ENCODE results near the gene SNRPD1.
"Not testable (repeated sequence)": the region's sequence is repeated elsewhere in the genome, so short reads cannot be mapped to it uniquely, and the experiment has no call there.

SNRPD1 gene

GRCh38 chr18:21636769-21637168 lies 24.7 kb downstream of the SNRPD1 start:
- H3K9me3 ChIP-seq (ENCODE audit: control insufficient read depth in 5 of 5, low read length in 5 of 5): no peaks in the 10 kb centered on the region
- no peaks in the 10 kb centered on the region for H3K27me3 ChIP-seq (ENCODE audit: control insufficient read depth in 5 of 5, insufficient read depth in 4 of 5, low read length in 5 of 5)
- peaks cover 0 to 4% (median 2%) of the 10 kb centered on the region in 5 donors for H3K36me3 ChIP-seq (ENCODE audit: control insufficient read depth in 5 of 5, insufficient read depth in 5 of 5, low read length in 5 of 5)
- no peak overlapping the region for H3K4me3 ChIP-seq (ENCODE audit: low read depth in 1 of 5, low read length in 5 of 5)
- no peaks in the 10 kb centered on the region for H3K4me1 ChIP-seq (ENCODE audit: control insufficient read depth in 5 of 5, insufficient read depth in 5 of 5, low read length in 5 of 5)
- H3K27ac ChIP-seq (ENCODE audit: low read depth, low read length): no peak overlapping the region
- no peak overlapping the region for H3K9ac ChIP-seq (ENCODE audit: low read length in 5 of 5)

- Histone ChIP-seq H3K36me3 (ENCODE audit: control insufficient read depth in 5 of 5, insufficient read depth in 5 of 5, low read length in 5 of 5) (peaks cover 0 to 3% (median 0%) of the 10 kb centered on the region in 5 donors), H3K9ac (ENCODE audit: low read length in 5 of 5) (no peak overlapping the region), H3K27ac (ENCODE audit: low read depth, low read length) (no peak overlapping the region), H3K9me3 (ENCODE audit: control insufficient read depth in 5 of 5, low read length in 5 of 5) (no peaks in the 10 kb centered on the region), H3K4me1 (ENCODE audit: control insufficient read depth in 5 of 5, insufficient read depth in 5 of 5, low read length in 5 of 5) (no peaks in the 10 kb centered on the region), H3K4me3 (ENCODE audit: low read depth in 1 of 5, low read length in 5 of 5) (no peak overlapping the region), H3K27me3 (ENCODE audit: control insufficient read depth in 5 of 5, insufficient read depth in 4 of 5, low read length in 5 of 5) (no peaks in the 10 kb centered on the region)
These were observed 26.7 kb downstream of the SNRPD1 start for GRCh38 chr18:21638822-21639221.

- H3K27me3 ChIP-seq (ENCODE audit: control insufficient read depth in 5 of 5, insufficient read depth in 4 of 5, low read length in 5 of 5); H3K4me3 ChIP-seq (ENCODE audit: low read depth in 1 of 5, low read length in 5 of 5); H3K9ac ChIP-seq (ENCODE audit: low read length in 5 of 5); H3K27ac ChIP-seq (ENCODE audit: low read depth, low read length); H3K9me3 ChIP-seq (ENCODE audit: control insufficient read depth in 5 of 5, low read length in 5 of 5); H3K4me1 ChIP-seq (ENCODE audit: control insufficient read depth in 5 of 5, insufficient read depth in 5 of 5, low read length in 5 of 5); H3K36me3 ChIP-seq (ENCODE audit: control insufficient read depth in 5 of 5, insufficient read depth in 5 of 5, low read length in 5 of 5): not testable (repeated sequence)
These were observed 28.3 kb downstream of the SNRPD1 start for GRCh38 chr18:21640375-21640774.

GRCh38 chr18:21650311-21650710 lies 38.2 kb downstream of the SNRPD1 start:
- Histone ChIP-seq H3K4me3 (ENCODE audit: low read depth in 1 of 5, low read length in 5 of 5) (no peak overlapping the region), H3K36me3 (ENCODE audit: control insufficient read depth in 5 of 5, insufficient read depth in 5 of 5, low read length in 5 of 5) (peaks cover 0 to 13% (median 4%) of the 10 kb centered on the region in 5 donors), H3K27me3 (ENCODE audit: control insufficient read depth in 5 of 5, insufficient read depth in 4 of 5, low read length in 5 of 5) (no peaks in the 10 kb centered on the region), H3K9ac (ENCODE audit: low read length in 5 of 5) (no peak overlapping the region), H3K27ac (ENCODE audit: low read depth, low read length) (no peak overlapping the region), H3K9me3 (ENCODE audit: control insufficient read depth in 5 of 5, low read length in 5 of 5) (no peaks in the 10 kb centered on the region), H3K4me1 (ENCODE audit: control insufficient read depth in 5 of 5, insufficient read depth in 5 of 5, low read length in 5 of 5) (no peaks in the 10 kb centered on the region)

- Histone ChIP-seq H3K9me3 (ENCODE audit: control insufficient read depth in 5 of 5, low read length in 5 of 5) (no peaks in the 10 kb centered on the region), H3K27me3 (ENCODE audit: control insufficient read depth in 5 of 5, insufficient read depth in 4 of 5, low read length in 5 of 5) (no peaks in the 10 kb centered on the region), H3K27ac (ENCODE audit: low read depth, low read length) (no peak overlapping the region), H3K4me1 (ENCODE audit: control insufficient read depth in 5 of 5, insufficient read depth in 5 of 5, low read length in 5 of 5) (no peaks in the 10 kb centered on the region), H3K36me3 (ENCODE audit: control insufficient read depth in 5 of 5, insufficient read depth in 5 of 5, low read length in 5 of 5) (peaks cover 0 to 18% (median 10%) of the 10 kb centered on the region in 5 donors), H3K4me3 (ENCODE audit: low read depth in 1 of 5, low read length in 5 of 5) (no peak overlapping the region), H3K9ac (ENCODE audit: low read length in 5 of 5) (no peak overlapping the region)
These were observed 40.0 kb downstream of the SNRPD1 start for GRCh38 chr18:21652073-21652472.

GRCh38 chr18:21653361-21653760 lies 41.2 kb downstream of the SNRPD1 start:
- H3K27me3 ChIP-seq (ENCODE audit: control insufficient read depth in 5 of 5, insufficient read depth in 4 of 5, low read length in 5 of 5): no peaks in the 10 kb centered on the region
- H3K36me3 ChIP-seq (ENCODE audit: control insufficient read depth in 5 of 5, insufficient read depth in 5 of 5, low read length in 5 of 5): peaks cover 0 to 18% (median 8%) of the 10 kb centered on the region in 5 donors
- no peak overlapping the region for H3K4me3 ChIP-seq (ENCODE audit: low read depth in 1 of 5, low read length in 5 of 5)
- no peak overlapping the region for H3K9ac ChIP-seq (ENCODE audit: low read length in 5 of 5)
- H3K4me1 ChIP-seq (ENCODE audit: control insufficient read depth in 5 of 5, insufficient read depth in 5 of 5, low read length in 5 of 5): no peaks in the 10 kb centered on the region
- H3K27ac ChIP-seq (ENCODE audit: low read depth, low read length): no peak overlapping the region
- no peaks in the 10 kb centered on the region for H3K9me3 ChIP-seq (ENCODE audit: control insufficient read depth in 5 of 5, low read length in 5 of 5)

- Histone ChIP-seq H3K9me3 (ENCODE audit: control insufficient read depth in 5 of 5, low read length in 5 of 5) (no peaks in the 10 kb centered on the region), H3K27ac (ENCODE audit: low read depth, low read length) (no peak overlapping the region), H3K4me3 (ENCODE audit: low read depth in 1 of 5, low read length in 5 of 5) (no peak overlapping the region), H3K36me3 (ENCODE audit: control insufficient read depth in 5 of 5, insufficient read depth in 5 of 5, low read length in 5 of 5) (peaks cover 0 to 9% (median 7%) of the 10 kb centered on the region in 5 donors), H3K9ac (ENCODE audit: low read length in 5 of 5) (no peak overlapping the region), H3K27me3 (ENCODE audit: control insufficient read depth in 5 of 5, insufficient read depth in 4 of 5, low read length in 5 of 5) (no peaks in the 10 kb centered on the region), H3K4me1 (ENCODE audit: control insufficient read depth in 5 of 5, insufficient read depth in 5 of 5, low read length in 5 of 5) (no peaks in the 10 kb centered on the region)
These were observed 44.3 kb downstream of the SNRPD1 start for GRCh38 chr18:21656402-21656801.

GRCh38 chr18:21660078-21660477 lies 48.0 kb downstream of the SNRPD1 start:
- no peak overlapping the region for H3K9ac ChIP-seq (ENCODE audit: low read length in 5 of 5)
- no peak overlapping the region for H3K27ac ChIP-seq (ENCODE audit: low read depth, low read length)
- H3K4me3 ChIP-seq (ENCODE audit: low read depth in 1 of 5, low read length in 5 of 5): no peak overlapping the region
- H3K9me3 ChIP-seq (ENCODE audit: control insufficient read depth in 5 of 5, low read length in 5 of 5): no peaks in the 10 kb centered on the region
- H3K27me3 ChIP-seq (ENCODE audit: control insufficient read depth in 5 of 5, insufficient read depth in 4 of 5, low read length in 5 of 5): no peaks in the 10 kb centered on the region
- H3K36me3 ChIP-seq (ENCODE audit: control insufficient read depth in 5 of 5, insufficient read depth in 5 of 5, low read length in 5 of 5): peaks cover 2 to 22% (median 11%) of the 10 kb centered on the region in 5 donors
- H3K4me1 ChIP-seq (ENCODE audit: control insufficient read depth in 5 of 5, insufficient read depth in 5 of 5, low read length in 5 of 5): no peaks in the 10 kb centered on the region

GRCh38 chr18:21662581-21662980 lies 50.5 kb downstream of the SNRPD1 start:
- no peak overlapping the region for H3K27ac ChIP-seq (ENCODE audit: low read depth, low read length)
- H3K27me3 ChIP-seq (ENCODE audit: control insufficient read depth in 5 of 5, insufficient read depth in 4 of 5, low read length in 5 of 5): no peaks in the 10 kb centered on the region
- peaks cover 2 to 17% (median 4%) of the 10 kb centered on the region in 5 donors for H3K36me3 ChIP-seq (ENCODE audit: control insufficient read depth in 5 of 5, insufficient read depth in 5 of 5, low read length in 5 of 5)
- H3K4me1 ChIP-seq (ENCODE audit: control insufficient read depth in 5 of 5, insufficient read depth in 5 of 5, low read length in 5 of 5): no peaks in the 10 kb centered on the region
- no peaks in the 10 kb centered on the region for H3K9me3 ChIP-seq (ENCODE audit: control insufficient read depth in 5 of 5, low read length in 5 of 5)
- no peak overlapping the region for H3K4me3 ChIP-seq (ENCODE audit: low read depth in 1 of 5, low read length in 5 of 5)
- no peak overlapping the region for H3K9ac ChIP-seq (ENCODE audit: low read length in 5 of 5)

GRCh38 chr18:21663578-21663977 lies 51.5 kb downstream of the SNRPD1 start:
- Histone ChIP-seq H3K9me3 (ENCODE audit: control insufficient read depth in 5 of 5, low read length in 5 of 5) (no peaks in the 10 kb centered on the region), H3K27me3 (ENCODE audit: control insufficient read depth in 5 of 5, insufficient read depth in 4 of 5, low read length in 5 of 5) (no peaks in the 10 kb centered on the region), H3K4me1 (ENCODE audit: control insufficient read depth in 5 of 5, insufficient read depth in 5 of 5, low read length in 5 of 5) (peaks cover 0 to 1% (median 0%) of the 10 kb centered on the region in 5 donors), H3K9ac (ENCODE audit: low read length in 5 of 5) (no peak overlapping the region), H3K27ac (ENCODE audit: low read depth, low read length) (no peak overlapping the region), H3K36me3 (ENCODE audit: control insufficient read depth in 5 of 5, insufficient read depth in 5 of 5, low read length in 5 of 5) (peaks cover 2 to 17% (median 4%) of the 10 kb centered on the region in 5 donors), H3K4me3 (ENCODE audit: low read depth in 1 of 5, low read length in 5 of 5) (no peak overlapping the region)

- no peak overlapping the region for H3K9ac ChIP-seq (ENCODE audit: low read length in 5 of 5)
- peaks cover 2 to 17% (median 4%) of the 10 kb centered on the region in 5 donors for H3K36me3 ChIP-seq (ENCODE audit: control insufficient read depth in 5 of 5, insufficient read depth in 5 of 5, low read length in 5 of 5)
- no peak overlapping the region for H3K4me3 ChIP-seq (ENCODE audit: low read depth in 1 of 5, low read length in 5 of 5)
- no peak overlapping the region for H3K27ac ChIP-seq (ENCODE audit: low read depth, low read length)
- peaks cover 0 to 3% (median 0%) of the 10 kb centered on the region in 5 donors for H3K4me1 ChIP-seq (ENCODE audit: control insufficient read depth in 5 of 5, insufficient read depth in 5 of 5, low read length in 5 of 5)
- H3K27me3 ChIP-seq (ENCODE audit: control insufficient read depth in 5 of 5, insufficient read depth in 4 of 5, low read length in 5 of 5): no peaks in the 10 kb centered on the region
- no peaks in the 10 kb centered on the region for H3K9me3 ChIP-seq (ENCODE audit: control insufficient read depth in 5 of 5, low read length in 5 of 5)
These were observed 52.0 kb downstream of the SNRPD1 start for GRCh38 chr18:21664069-21664468.

All from subcutaneous abdominal adipose tissue (tissue), 5 donors.